ENCODE measurements around the gene METTL25B.

DNA sequence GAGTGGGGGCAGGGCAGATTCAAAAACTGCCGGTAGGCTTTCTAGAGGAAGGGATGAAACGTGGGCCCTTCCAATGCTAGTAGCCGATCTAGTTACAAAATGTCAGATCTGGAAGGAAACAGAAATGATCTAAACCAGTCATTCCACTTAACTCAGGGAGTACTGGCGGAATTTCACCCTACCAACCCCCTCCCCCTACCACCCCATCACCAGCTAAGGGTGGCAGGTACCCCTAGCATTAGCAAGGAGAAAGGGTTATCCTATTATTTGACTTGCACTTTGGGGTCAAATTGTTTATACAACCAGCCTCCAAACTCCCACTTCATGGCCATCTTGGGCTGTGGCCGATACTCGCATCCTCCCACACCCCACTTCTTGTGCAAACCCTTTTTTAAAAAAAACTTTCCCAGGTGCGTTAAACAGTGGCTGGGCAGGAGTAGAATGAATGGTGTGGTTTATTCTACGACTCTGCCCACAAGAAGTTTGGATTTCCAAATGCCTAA, 13.3 kb downstream of the METTL25B start:
- TF ChIP-seq, protein P1, sequence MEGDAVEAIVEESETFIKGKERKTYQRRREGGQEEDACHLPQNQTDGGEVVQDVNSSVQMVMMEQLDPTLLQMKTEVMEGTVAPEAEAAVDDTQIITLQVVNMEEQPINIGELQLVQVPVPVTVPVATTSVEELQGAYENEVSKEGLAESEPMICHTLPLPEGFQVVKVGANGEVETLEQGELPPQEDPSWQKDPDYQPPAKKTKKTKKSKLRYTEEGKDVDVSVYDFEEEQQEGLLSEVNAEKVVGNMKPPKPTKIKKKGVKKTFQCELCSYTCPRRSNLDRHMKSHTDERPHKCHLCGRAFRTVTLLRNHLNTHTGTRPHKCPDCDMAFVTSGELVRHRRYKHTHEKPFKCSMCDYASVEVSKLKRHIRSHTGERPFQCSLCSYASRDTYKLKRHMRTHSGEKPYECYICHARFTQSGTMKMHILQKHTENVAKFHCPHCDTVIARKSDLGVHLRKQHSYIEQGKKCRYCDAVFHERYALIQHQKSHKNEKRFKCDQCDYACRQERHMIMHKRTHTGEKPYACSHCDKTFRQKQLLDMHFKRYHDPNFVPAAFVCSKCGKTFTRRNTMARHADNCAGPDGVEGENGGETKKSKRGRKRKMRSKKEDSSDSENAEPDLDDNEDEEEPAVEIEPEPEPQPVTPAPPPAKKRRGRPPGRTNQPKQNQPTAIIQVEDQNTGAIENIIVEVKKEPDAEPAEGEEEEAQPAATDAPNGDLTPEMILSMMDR (IDR thresholded peaks at IDR 0.05) = no peak
- no peak for TF ChIP-seq ZFX (IDR thresholded peaks at IDR 0.05; ENCODE audit: borderline replicate concordance)

Measured in 22Rv1 (cell line).